Measurements from ENCODE around the gene LPP. TPM values are rescaled to one million over a fixed set of nuclear protein-coding genes. Genes with fewer than 3 reads are reported as not detected.

LPP gene
- total and polyA plus RNA-seq, 9 of the 15 experiments (the other 6 are each of a cell fraction or from before 2014, with no cell fraction given): 0.07 to 0.18 TPM; not detected in 7

DNA sequence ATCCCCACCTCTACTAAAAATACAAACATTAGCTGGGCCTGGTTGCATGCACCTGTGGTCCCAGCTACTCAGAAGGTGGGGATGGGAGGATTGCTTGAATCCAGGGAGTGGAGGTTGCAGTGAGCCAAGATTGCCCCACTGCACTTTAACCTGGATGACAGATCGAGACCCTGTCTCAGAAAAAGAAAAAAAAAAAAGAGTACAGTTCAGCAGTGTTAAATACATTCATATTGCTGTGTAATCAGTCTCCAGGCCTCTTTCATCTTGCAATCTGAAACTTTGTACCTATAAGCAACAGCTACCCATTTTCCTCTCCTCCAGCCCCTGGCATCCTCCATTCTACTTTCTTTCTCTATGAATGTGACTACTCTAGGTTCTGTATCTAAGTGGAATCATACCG is 61.2 kb downstream of the LPP start:
- TF ChIP-seq, protein P1, sequence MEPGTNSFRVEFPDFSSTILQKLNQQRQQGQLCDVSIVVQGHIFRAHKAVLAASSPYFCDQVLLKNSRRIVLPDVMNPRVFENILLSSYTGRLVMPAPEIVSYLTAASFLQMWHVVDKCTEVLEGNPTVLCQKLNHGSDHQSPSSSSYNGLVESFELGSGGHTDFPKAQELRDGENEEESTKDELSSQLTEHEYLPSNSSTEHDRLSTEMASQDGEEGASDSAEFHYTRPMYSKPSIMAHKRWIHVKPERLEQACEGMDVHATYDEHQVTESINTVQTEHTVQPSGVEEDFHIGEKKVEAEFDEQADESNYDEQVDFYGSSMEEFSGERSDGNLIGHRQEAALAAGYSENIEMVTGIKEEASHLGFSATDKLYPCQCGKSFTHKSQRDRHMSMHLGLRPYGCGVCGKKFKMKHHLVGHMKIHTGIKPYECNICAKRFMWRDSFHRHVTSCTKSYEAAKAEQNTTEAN (CRISPR knock-in tag; IDR thresholded peaks at IDR 0.05): no peak
- TF ChIP-seq MTA1 (IDR thresholded peaks at IDR 0.05; ENCODE audit: borderline replicate concordance): no peak
- no TSS peak for BruUV-seq (replicated peaks)
- FAIRE-seq (no peak), DNase-seq (ENCODE audit: extremely low read depth in 1 of 4, low spot score in 3 of 4) (no peak), ATAC-seq (no peak)
- Histone ChIP-seq H3K27ac (ENCODE audit: extremely low read depth, low read depth, low read length) (no peak overlapping the region), H3K9me1 (ENCODE audit: control insufficient read depth, insufficient read depth, low read length) (no peaks in the 10 kb centered on the region), H2AFZ (ENCODE audit: low read depth, low read length) (no peak overlapping the region), H3K4me3 (no peak overlapping the region), H3K4me2 (ENCODE audit: insufficient read depth, low read length) (no peak overlapping the region), H3K9me3 (replicated peaks; ENCODE audit: control insufficient read depth, insufficient read depth, low read depth, low read length) (no peaks in the 10 kb centered on the region), H3K4me1 (replicated peaks in 1 of 2; ENCODE audit: control insufficient read depth in 2 of 2, insufficient read depth in 2 of 2, low read length in 2 of 2) (no peaks in the 10 kb centered on the region), H4K20me1 (replicated peaks; ENCODE audit: control insufficient read depth, insufficient read depth, low read length) (no peaks in the 10 kb centered on the region), H3K27me3 (ENCODE audit: control insufficient read depth in 2 of 2, insufficient read depth in 2 of 2, low read length in 2 of 2) (no peaks in the 10 kb centered on the region), H3K79me2 (ENCODE audit: control insufficient read depth, insufficient read depth, low read length) (no peaks in the 10 kb centered on the region), H3K36me3 (ENCODE audit: control insufficient read depth, insufficient read depth, low read length) (no peaks in the 10 kb centered on the region), H3K9ac (ENCODE audit: insufficient read depth in 1 of 2, low read depth in 2 of 2, low read length in 2 of 2) (no peak overlapping the region)
- CTCF ChIA-PET (ENCODE audit: low intra/inter-chr PET ratio): no interaction called here
- intact Hi-C loops (cut with micrococcal nuclease) (no loop called here), in situ Hi-C loops (cut with MboI) (no loop called here)
- 0% methylated on average over 2 of the region's 2 CpGs for WGBS (ENCODE audit: insufficient coverage, low coverage, missing lambda C conversion rate)
- POLR2A ChIA-PET: interaction anchor here (0.6 kb wide), 1 partner anchor 16 kb away, joined by 5 read pairs; no protein-coding TSS in a partner anchor

DNA sequence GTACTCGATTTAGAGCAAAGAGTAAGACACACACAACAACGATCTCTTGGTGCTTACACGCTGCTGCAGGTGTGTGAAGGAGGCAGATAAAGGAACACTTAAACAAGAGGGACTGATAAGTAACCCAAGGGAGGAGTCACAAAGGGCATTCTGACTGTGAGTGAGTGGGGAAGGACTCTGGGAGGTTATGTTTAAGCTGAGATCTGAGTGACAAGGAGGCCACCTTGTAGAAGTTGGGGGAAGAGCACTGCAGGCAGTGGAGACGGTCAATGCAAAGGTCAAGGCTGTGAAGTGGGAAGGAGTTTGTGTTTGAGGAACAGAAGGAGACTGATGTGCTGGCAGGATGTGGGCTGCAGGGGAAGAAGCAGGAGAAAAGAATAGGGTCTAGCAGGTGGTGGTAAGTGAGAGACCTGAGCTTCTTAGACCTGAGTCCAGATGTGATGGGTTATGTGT is 63.1 kb downstream of the LPP start:
- ATAC-seq (no peak), DNase-seq (ENCODE audit: extremely low read depth in 1 of 4, low spot score in 3 of 4) (peak in 1 of 4 experiments; percentile 2), FAIRE-seq (no peak)
- Histone ChIP-seq H3K9ac (ENCODE audit: insufficient read depth in 1 of 2, low read depth in 2 of 2, low read length in 2 of 2) (no peak overlapping the region), H4K20me1 (replicated peaks; ENCODE audit: control insufficient read depth, insufficient read depth, low read length) (no peaks in the 10 kb centered on the region), H3K79me2 (ENCODE audit: control insufficient read depth, insufficient read depth, low read length) (no peaks in the 10 kb centered on the region), H3K4me2 (ENCODE audit: insufficient read depth, low read length) (no peak overlapping the region), H3K27me3 (ENCODE audit: control insufficient read depth in 2 of 2, insufficient read depth in 2 of 2, low read length in 2 of 2) (no peaks in the 10 kb centered on the region), H3K4me3 (no peak overlapping the region), H3K9me1 (ENCODE audit: control insufficient read depth, insufficient read depth, low read length) (no peaks in the 10 kb centered on the region), H3K4me1 (replicated peaks in 1 of 2; ENCODE audit: control insufficient read depth in 2 of 2, insufficient read depth in 2 of 2, low read length in 2 of 2) (no peaks in the 10 kb centered on the region), H2AFZ (ENCODE audit: low read depth, low read length) (no peak overlapping the region), H3K36me3 (ENCODE audit: control insufficient read depth, insufficient read depth, low read length) (no peaks in the 10 kb centered on the region), H3K27ac (ENCODE audit: extremely low read depth, low read depth, low read length) (no peak overlapping the region), H3K9me3 (replicated peaks; ENCODE audit: control insufficient read depth, insufficient read depth, low read depth, low read length) (no peaks in the 10 kb centered on the region)
- intact Hi-C loops (cut with micrococcal nuclease) (no loop called here), in situ Hi-C loops (cut with MboI) (no loop called here)
- BruUV-seq (replicated peaks): no TSS peak
- CTCF ChIA-PET (ENCODE audit: low intra/inter-chr PET ratio): interaction anchor here (0.5 kb wide), 1 partner anchor 9 kb away, joined by 3 read pairs; no protein-coding TSS in a partner anchor
- WGBS (ENCODE audit: insufficient coverage, low coverage, missing lambda C conversion rate): 0% methylated on average over 4 of the region's 4 CpGs
- POLR2A ChIA-PET: no interaction called here
- TF ChIP-seq, protein P2, sequence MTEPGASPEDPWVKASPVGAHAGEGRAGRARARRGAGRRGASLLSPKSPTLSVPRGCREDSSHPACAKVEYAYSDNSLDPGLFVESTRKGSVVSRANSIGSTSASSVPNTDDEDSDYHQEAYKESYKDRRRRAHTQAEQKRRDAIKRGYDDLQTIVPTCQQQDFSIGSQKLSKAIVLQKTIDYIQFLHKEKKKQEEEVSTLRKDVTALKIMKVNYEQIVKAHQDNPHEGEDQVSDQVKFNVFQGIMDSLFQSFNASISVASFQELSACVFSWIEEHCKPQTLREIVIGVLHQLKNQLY (CRISPR knock-in tag; conservative IDR thresholded peaks at IDR 0.05): no peak
- TF ChIP-seq KDM5B (IDR thresholded peaks at IDR 0.05; ENCODE audit: insufficient replicate concordance, low read depth, low read length) (no peak), TBL1XR1 (IDR thresholded peaks at IDR 0.05; ENCODE audit: low read length in 2 of 2) (no peak), MLLT1 (IDR thresholded peaks at IDR 0.05) (no peak), MAFK (IDR thresholded peaks at IDR 0.05; ENCODE audit: low read length) (no peak), KLF1 (tag; IDR thresholded peaks at IDR 0.05) (no peak)

All from K562 (cell line).